ENCODE results near the gene URGCP. TPM values are rescaled to one million over a fixed set of nuclear protein-coding genes. Genes with fewer than 3 reads are reported as not detected.

The URGCP gene
- total and polyA plus RNA-seq, 2 donors (not counting 1 experiment from before 2014, with no cell fraction given) = 18.3 to 42.1 TPM

DNA sequence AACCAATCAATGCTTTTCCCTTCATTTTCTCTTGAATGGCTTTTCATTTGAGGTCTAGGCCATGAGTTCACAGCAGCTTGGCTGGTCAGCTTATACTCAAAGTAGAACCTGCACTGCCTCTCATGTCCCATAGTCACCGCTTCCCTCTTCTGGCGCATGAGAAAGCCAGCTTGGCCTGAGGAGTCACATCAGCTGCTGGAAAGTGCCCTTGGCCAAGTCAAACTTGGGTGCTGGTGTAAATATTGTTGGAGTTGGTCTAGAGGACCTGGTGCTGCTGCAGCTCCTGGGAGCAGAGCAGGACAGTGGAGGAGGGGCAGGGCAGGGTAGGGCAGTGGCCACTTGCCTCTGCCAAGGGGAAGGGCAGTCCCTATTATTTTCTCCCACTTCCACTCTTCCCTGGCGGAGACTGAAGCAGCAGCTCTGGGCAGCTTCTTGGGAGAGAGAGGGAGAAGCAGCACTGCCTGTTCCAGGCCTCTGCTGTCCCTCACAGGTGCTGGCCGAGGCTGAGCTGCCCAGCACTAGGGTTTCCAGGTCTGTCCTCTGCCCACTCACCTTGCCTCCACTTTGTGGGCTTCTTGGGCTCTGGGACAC, 32.6 kb upstream of the URGCP start:
- Histone ChIP-seq H4K20me1 (ENCODE audit: control insufficient read depth, extremely low read depth, insufficient read depth, low read length) (no peaks in the 10 kb centered on the region), H3K36me3 (ENCODE audit: control insufficient read depth, insufficient read depth, low read length) (no peaks in the 10 kb centered on the region), H2AFZ (ENCODE audit: low read length) (no peak overlapping the region), H3K4me1 (ENCODE audit: control insufficient read depth, extremely low read depth, insufficient read depth, low read length) (no peaks in the 10 kb centered on the region), H3K4me2 (ENCODE audit: extremely low read depth, insufficient read depth, low read length) (no peak overlapping the region), H3K79me2 (ENCODE audit: control insufficient read depth, insufficient read depth, low read length) (no peaks in the 10 kb centered on the region), H3K4me3 (replicated peaks in 1 of 4; ENCODE audit: control extremely low read depth in 1 of 4, insufficient read depth in 1 of 4, low read depth in 3 of 4, low read length in 4 of 4) (no peak overlapping the region), H3K9ac (ENCODE audit: insufficient read depth, low read length) (no peak overlapping the region), H3K9me3 (ENCODE audit: control insufficient read depth, insufficient read depth, low read depth, low read length) (no peaks in the 10 kb centered on the region), H3K27me3 (ENCODE audit: control insufficient read depth, insufficient read depth, low read length) (no peaks in the 10 kb centered on the region), H3K27ac (ENCODE audit: insufficient read depth, low read length) (no peak overlapping the region)
- TF ChIP-seq CTCF (conservative IDR thresholded peaks at IDR 0.05 in 1 of 2, IDR thresholded peaks at IDR 0.05 in 1 of 2; ENCODE audit: low read depth in 1 of 2, low read length in 2 of 2) (no peak), EZH2 (IDR thresholded peaks at IDR 0.05; ENCODE audit: low read length, missing control alignments) (no peak)
- DNase-seq (ENCODE audit: low read depth in 2 of 2) = no peak

GRCh38 chr7:43937444-43937843, 31.0 kb upstream of the URGCP start:
- DNase-seq (ENCODE audit: low read depth in 2 of 2) = no peak
- H3K4me3 ChIP-seq (replicated peaks in 1 of 4; ENCODE audit: control extremely low read depth in 1 of 4, insufficient read depth in 1 of 4, low read depth in 3 of 4, low read length in 4 of 4) = no peak overlapping the region
- H3K9me3 ChIP-seq (ENCODE audit: control insufficient read depth, insufficient read depth, low read depth, low read length) = no peaks in the 10 kb centered on the region
- H4K20me1 ChIP-seq (ENCODE audit: control insufficient read depth, extremely low read depth, insufficient read depth, low read length) = no peaks in the 10 kb centered on the region
- H3K9ac ChIP-seq (ENCODE audit: insufficient read depth, low read length) = no peak overlapping the region
- no peaks in the 10 kb centered on the region for H3K27me3 ChIP-seq (ENCODE audit: control insufficient read depth, insufficient read depth, low read length)
- no peaks in the 10 kb centered on the region for H3K79me2 ChIP-seq (ENCODE audit: control insufficient read depth, insufficient read depth, low read length)
- H3K4me2 ChIP-seq (ENCODE audit: extremely low read depth, insufficient read depth, low read length) = no peak overlapping the region
- H3K27ac ChIP-seq (ENCODE audit: insufficient read depth, low read length) = no peak overlapping the region
- H3K36me3 ChIP-seq (ENCODE audit: control insufficient read depth, insufficient read depth, low read length) = no peaks in the 10 kb centered on the region
- no peak overlapping the region for H2AFZ ChIP-seq (ENCODE audit: low read length)
- TF ChIP-seq CTCF (conservative IDR thresholded peaks at IDR 0.05 in 1 of 2, IDR thresholded peaks at IDR 0.05 in 1 of 2; ENCODE audit: low read depth in 1 of 2, low read length in 2 of 2) (no peak), EZH2 (IDR thresholded peaks at IDR 0.05; ENCODE audit: low read length, missing control alignments) (no peak)
- H3K4me1 ChIP-seq (ENCODE audit: control insufficient read depth, extremely low read depth, insufficient read depth, low read length) = no peaks in the 10 kb centered on the region

DNA sequence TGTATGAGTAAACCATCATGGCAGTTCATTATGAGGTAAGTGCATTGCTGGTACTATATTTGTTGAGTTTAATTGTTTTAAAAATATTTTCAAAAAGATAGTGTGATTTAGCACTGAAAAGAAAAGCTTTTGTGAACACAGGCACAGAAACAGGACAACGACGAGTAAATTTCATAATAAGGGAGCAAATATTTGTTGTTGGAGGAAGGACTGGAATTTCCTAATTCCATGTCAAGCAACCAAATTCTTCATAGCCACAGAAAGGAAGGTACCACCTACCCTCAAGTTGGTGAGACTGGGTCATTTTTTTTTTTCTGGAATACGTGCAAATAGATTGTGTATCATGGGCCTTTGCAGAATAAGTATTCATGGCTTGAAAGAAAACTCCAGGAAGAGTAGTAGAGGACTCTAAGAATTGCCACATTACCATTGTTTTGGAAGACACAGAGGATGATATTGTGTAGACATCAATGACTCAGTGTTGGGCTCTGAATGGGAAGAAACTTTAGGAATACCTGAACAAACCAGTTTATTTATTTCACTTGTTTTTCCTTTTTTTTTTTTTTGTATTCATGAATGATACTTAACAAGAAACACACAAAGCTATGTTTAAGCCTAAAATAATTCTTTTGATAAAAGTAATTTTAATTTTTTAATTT, 27.6 kb upstream of the URGCP start:
- no peak overlapping the region for H2AFZ ChIP-seq (ENCODE audit: low read length)
- no peaks in the 10 kb centered on the region for H3K9me3 ChIP-seq (ENCODE audit: control insufficient read depth, insufficient read depth, low read depth, low read length)
- H3K27ac ChIP-seq (ENCODE audit: insufficient read depth, low read length) = no peak overlapping the region
- no peaks in the 10 kb centered on the region for H3K27me3 ChIP-seq (ENCODE audit: control insufficient read depth, insufficient read depth, low read length)
- H3K79me2 ChIP-seq (ENCODE audit: control insufficient read depth, insufficient read depth, low read length) = no peaks in the 10 kb centered on the region
- H3K4me3 ChIP-seq (replicated peaks in 1 of 4; ENCODE audit: control extremely low read depth in 1 of 4, insufficient read depth in 1 of 4, low read depth in 3 of 4, low read length in 4 of 4) = no peak overlapping the region
- H3K4me2 ChIP-seq (ENCODE audit: extremely low read depth, insufficient read depth, low read length) = no peak overlapping the region
- no peak for DNase-seq (ENCODE audit: low read depth in 2 of 2)
- no peaks in the 10 kb centered on the region for H4K20me1 ChIP-seq (ENCODE audit: control insufficient read depth, extremely low read depth, insufficient read depth, low read length)
- TF ChIP-seq CTCF (conservative IDR thresholded peaks at IDR 0.05 in 1 of 2, IDR thresholded peaks at IDR 0.05 in 1 of 2; ENCODE audit: low read depth in 1 of 2, low read length in 2 of 2) (no peak), EZH2 (IDR thresholded peaks at IDR 0.05; ENCODE audit: low read length, missing control alignments) (no peak)
- H3K9ac ChIP-seq (ENCODE audit: insufficient read depth, low read length) = no peak overlapping the region
- no peaks in the 10 kb centered on the region for H3K36me3 ChIP-seq (ENCODE audit: control insufficient read depth, insufficient read depth, low read length)
- no peaks in the 10 kb centered on the region for H3K4me1 ChIP-seq (ENCODE audit: control insufficient read depth, extremely low read depth, insufficient read depth, low read length)
